Astrocyte of the cerebellum (primary cell): ENCODE measurements around the gene ROR1.

Source experiments
- DNase-seq: peaks from one replicate; pipeline ENCODE4 v3.0.0-alpha.2; 2011; ENCODE audit warnings: low read depth
- H3K4me3 ChIP-seq: 2 replicates; pipeline ENCODE4 v1.5.1; 2011; ENCODE audit warnings: mild to moderate bottlenecking, low read depth, low read length, moderate library complexity
- CTCF ChIP-seq: IDR thresholded peaks from 2 replicates; pipeline ENCODE4 v1.5.1; 2012; ENCODE audit warnings: low read length, low read depth, moderate library complexity, mild to moderate bottlenecking; ENCODE audit errors: missing control alignments
- in situ Hi-C: cut with HindIII; loops from 2 replicates; pipeline ENCODE4 v1.10.0; 2017; ENCODE audit warnings: low sequenced_read_pairs

ROR1 gene

GRCh38 chr1:64041371-64042131 lies 267.7 kb downstream of the ROR1 start:
- in situ Hi-C loops, result no loop called here
- no peak for DNase-seq
- no peak for TF ChIP-seq CTCF
- H3K4me3 ChIP-seq, result no peak overlapping the region

DNA sequence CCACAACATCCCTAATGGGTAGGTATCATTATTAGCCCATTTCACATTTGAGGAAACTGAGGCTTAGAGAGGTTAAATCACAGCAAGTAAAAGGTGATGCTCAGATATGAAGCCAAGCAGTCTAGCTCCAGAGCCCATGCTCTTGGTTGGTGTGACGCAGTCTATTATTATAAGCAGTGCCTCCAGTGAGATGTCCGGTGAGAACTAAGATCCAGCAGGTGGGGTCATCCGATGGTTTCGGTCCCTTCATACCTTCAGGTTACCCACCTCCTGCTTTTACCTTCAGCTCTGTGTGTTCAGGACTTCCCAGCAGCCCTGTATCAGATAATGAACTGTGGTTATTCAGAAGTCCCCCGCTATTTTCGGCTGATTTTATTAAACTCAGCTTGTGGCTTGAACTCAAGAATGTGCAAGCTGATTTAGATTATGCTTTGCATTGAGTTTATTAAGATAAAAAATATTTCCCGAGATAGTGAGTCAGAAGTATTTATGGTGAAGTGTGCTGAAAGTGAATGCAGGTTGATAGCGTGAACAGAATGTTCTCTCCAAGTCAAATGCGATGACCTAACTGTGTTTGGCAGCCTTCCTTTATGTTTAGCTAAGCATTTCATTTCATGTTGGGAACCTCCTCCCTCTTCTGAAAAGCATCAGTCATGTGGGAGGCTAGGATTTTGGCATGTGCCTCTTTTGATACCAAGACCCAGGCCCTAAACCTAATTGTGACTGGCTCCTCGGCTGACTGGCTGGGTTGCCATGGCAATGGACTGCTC lies 268.7 kb downstream of the ROR1 start:
- DNase-seq, result peak; percentile 97
- in situ Hi-C loops, result no loop called here
- H3K4me3 ChIP-seq, result no peak overlapping the region
- no peak for TF ChIP-seq CTCF

DNA sequence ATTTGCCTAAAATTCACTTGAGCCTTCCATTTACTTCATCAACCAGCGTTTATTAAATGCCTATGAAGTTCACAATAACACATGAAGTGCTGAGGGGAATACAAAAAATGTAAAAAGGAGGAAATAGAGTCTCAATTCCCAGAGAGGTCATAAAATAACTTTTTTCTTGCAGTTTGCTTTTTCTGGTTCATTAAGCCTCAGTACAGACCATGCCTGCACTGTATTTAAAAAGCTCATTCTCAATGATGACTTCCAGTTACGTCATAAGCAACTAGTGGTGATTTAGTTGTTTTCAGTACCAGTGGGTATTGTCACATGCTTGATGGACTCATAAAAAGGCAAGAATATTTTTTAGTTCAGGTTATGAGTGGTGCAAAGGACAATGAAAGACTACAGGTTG lies 269.5 kb downstream of the ROR1 start:
- DNase-seq, result no peak
- no peak for TF ChIP-seq CTCF
- in situ Hi-C loops, result no loop called here
- no peak overlapping the region for H3K4me3 ChIP-seq

- in situ Hi-C loops, result no loop called here
- DNase-seq, result no peak
- no peak overlapping the region for H3K4me3 ChIP-seq
- TF ChIP-seq CTCF, result no peak
These were observed 270.2 kb downstream of the ROR1 start for GRCh38 chr1:64043976-64044375.

DNA sequence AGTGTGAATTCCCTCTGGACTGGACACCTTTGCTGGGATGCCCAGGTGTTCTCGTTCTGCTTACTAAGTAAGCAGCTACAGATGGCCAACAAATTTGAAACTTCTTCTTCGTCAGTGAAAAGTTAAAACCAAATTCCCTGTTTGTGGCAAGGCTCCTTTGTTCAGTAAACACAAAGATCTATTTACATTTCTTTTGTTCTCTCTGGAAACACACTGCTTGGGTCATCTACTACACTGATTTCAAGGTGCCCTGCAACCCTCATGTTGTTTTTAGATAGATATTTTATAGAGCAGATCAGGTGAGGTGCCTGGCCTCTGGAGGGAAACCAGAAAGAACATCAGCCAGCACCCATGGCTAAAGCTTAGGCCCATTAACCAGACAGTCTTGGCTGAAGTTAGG lies 272.4 kb downstream of the ROR1 start:
- no peak for TF ChIP-seq CTCF
- in situ Hi-C loops, result no loop called here
- no peak for DNase-seq
- H3K4me3 ChIP-seq, result no peak overlapping the region

DNA sequence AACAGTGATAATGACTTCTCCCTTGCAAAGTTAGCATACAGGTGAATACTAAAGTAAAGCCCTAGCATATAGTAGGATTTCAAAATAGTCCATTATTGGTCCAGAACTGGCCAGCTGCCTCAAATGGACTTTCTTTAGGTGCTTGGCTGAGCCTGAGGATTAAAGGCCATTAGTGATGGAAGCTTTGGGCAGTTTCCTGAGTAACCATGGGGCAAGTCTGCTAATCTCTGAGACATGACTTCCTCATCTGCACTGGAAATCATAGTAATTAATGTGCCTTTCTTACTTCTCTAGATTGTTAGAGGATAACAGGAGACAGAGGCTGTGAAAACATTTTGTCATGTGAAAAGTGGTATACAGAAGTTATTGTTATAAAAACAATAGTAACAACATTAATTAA lies 273.1 kb downstream of the ROR1 start:
- TF ChIP-seq CTCF, result no peak
- H3K4me3 ChIP-seq, result no peak overlapping the region
- no peak for DNase-seq
- in situ Hi-C loops, result no loop called here
